ENCODE data around the gene USP7. TPM values are rescaled to one million over a fixed set of nuclear protein-coding genes. Genes with fewer than 3 reads are reported as not detected.
A peak's percentile ranks its signal among the peaks of the same experiment; 100 is the strongest.

Gene USP7
- total RNA-seq, 2 donors from 2014 or later: 42.2 to 57.4 TPM

GRCh38 chr16:8864480-8865110 is 99.1 kb downstream of the USP7 start:
- Histone ChIP-seq H3K27me3 (no peaks in the 10 kb centered on the region), H3K4me1 (peaks cover 0 to 84% of the 10 kb centered on the region in 2 donors), H3K4me3 (no peak overlapping the region), H3K9me3 (no peaks in the 10 kb centered on the region), H3K27ac (peak overlapping the region; percentile 72 to 83), H3K36me3 (no peaks in the 10 kb centered on the region)
- TF ChIP-seq CTCF (IDR thresholded peaks at IDR 0.05): no peak
- no peak for DNase-seq (ENCODE audit: low spot score)

GRCh38 chr16:8863594-8864424 is 99.9 kb downstream of the USP7 start:
- Histone ChIP-seq H3K36me3 (peaks cover 3% of the 10 kb centered on the region), H3K27ac (peak overlapping the region; percentile 72 to 83), H3K4me3 (no peak overlapping the region), H3K27me3 (no peaks in the 10 kb centered on the region), H3K4me1 (peaks cover 0 to 84% of the 10 kb centered on the region in 2 donors), H3K9me3 (no peaks in the 10 kb centered on the region)
- DNase-seq (ENCODE audit: low spot score): no peak
- no peak for TF ChIP-seq CTCF (IDR thresholded peaks at IDR 0.05)

- Histone ChIP-seq H3K27me3 (no peaks in the 10 kb centered on the region), H3K27ac (peak overlapping the region; percentile 51 to 83), H3K4me3 (no peak overlapping the region), H3K4me1 (peaks cover 0 to 78% of the 10 kb centered on the region in 2 donors), H3K36me3 (peaks cover 15% of the 10 kb centered on the region), H3K9me3 (no peaks in the 10 kb centered on the region)
- DNase-seq (ENCODE audit: low spot score): no peak
- TF ChIP-seq CTCF (IDR thresholded peaks at IDR 0.05): no peak
Observed at GRCh38 chr16:8862309-8863130, 101.2 kb downstream of the USP7 start.

GRCh38 chr16:8861563-8862308 is 102.0 kb downstream of the USP7 start:
- H3K27me3 ChIP-seq: no peaks in the 10 kb centered on the region
- peaks cover 0 to 70% of the 10 kb centered on the region in 2 donors for H3K4me1 ChIP-seq
- no peak for TF ChIP-seq CTCF (IDR thresholded peaks at IDR 0.05)
- H3K4me3 ChIP-seq: no peak overlapping the region
- H3K36me3 ChIP-seq: peaks cover 15% of the 10 kb centered on the region
- H3K27ac ChIP-seq: peak overlapping the region; percentile 39 to 57
- DNase-seq (ENCODE audit: low spot score): no peak
- H3K9me3 ChIP-seq: no peaks in the 10 kb centered on the region
